ENCODE data around the gene MEGF8.

GRCh38 chr19:42292963-42293362 is 32.5 kb upstream of the MEGF8 start:
- TF ChIP-seq RAD21 (IDR thresholded peaks at IDR 0.05; ENCODE audit: insufficient read depth, low read depth, low read length): no peak
- no peak for TF ChIP-seq GABPA (IDR thresholded peaks at IDR 0.05; ENCODE audit: low read depth)
- TF ChIP-seq POLR2AphosphoS5 (IDR thresholded peaks at IDR 0.05; ENCODE audit: low read length): no peak
- TF ChIP-seq EGR1 (IDR thresholded peaks at IDR 0.05; ENCODE audit: borderline replicate concordance in 1 of 2, low read depth in 2 of 2, low read length in 2 of 2): no peak
- no peak for TF ChIP-seq IRF5 (IDR thresholded peaks at IDR 0.05; ENCODE audit: borderline replicate concordance)
- TF ChIP-seq POLR2AphosphoS2 (IDR thresholded peaks at IDR 0.05; ENCODE audit: low read depth, low read length): no peak
- TF ChIP-seq POLR2A (IDR thresholded peaks at IDR 0.05; ENCODE audit: low read depth, low read length): 0 out of 2 replicates have a peak, but pooled peaks have one; percentile 20
- TF ChIP-seq, protein P1, sequence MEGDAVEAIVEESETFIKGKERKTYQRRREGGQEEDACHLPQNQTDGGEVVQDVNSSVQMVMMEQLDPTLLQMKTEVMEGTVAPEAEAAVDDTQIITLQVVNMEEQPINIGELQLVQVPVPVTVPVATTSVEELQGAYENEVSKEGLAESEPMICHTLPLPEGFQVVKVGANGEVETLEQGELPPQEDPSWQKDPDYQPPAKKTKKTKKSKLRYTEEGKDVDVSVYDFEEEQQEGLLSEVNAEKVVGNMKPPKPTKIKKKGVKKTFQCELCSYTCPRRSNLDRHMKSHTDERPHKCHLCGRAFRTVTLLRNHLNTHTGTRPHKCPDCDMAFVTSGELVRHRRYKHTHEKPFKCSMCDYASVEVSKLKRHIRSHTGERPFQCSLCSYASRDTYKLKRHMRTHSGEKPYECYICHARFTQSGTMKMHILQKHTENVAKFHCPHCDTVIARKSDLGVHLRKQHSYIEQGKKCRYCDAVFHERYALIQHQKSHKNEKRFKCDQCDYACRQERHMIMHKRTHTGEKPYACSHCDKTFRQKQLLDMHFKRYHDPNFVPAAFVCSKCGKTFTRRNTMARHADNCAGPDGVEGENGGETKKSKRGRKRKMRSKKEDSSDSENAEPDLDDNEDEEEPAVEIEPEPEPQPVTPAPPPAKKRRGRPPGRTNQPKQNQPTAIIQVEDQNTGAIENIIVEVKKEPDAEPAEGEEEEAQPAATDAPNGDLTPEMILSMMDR (IDR thresholded peaks at IDR 0.05 in 2 of 3, conservative IDR thresholded peaks at IDR 0.05 in 1 of 3; ENCODE audit: control insufficient read depth in 2 of 3, extremely low read depth in 1 of 3, insufficient read depth in 1 of 3, low read depth in 3 of 3, low read length in 3 of 3): no peak
- no peak for TF ChIP-seq ZNF274 (IDR thresholded peaks at IDR 0.05; ENCODE audit: insufficient read depth, insufficient read length)
- TF ChIP-seq ZSCAN29 (IDR thresholded peaks at IDR 0.05): no peak
- no peak for TF ChIP-seq EP300 (IDR thresholded peaks at IDR 0.05; ENCODE audit: borderline replicate concordance in 1 of 2, control insufficient read depth in 1 of 2, low read depth in 2 of 2, low read length in 2 of 2)
- TF ChIP-seq EZH2 (IDR thresholded peaks at IDR 0.05; ENCODE audit: borderline replicate concordance, control insufficient read depth, low read depth, low read length): no peak
- no peak for TF ChIP-seq SMAD1 (IDR thresholded peaks at IDR 0.05; ENCODE audit: low read depth, partially characterized antibody)
- TF ChIP-seq USF1 (IDR thresholded peaks at IDR 0.05; ENCODE audit: borderline replicate concordance, extremely low read length, insufficient read depth, low read depth, low read length): no peak

Measured in GM12878 (cell line).